Left lung (tissue), 10 donors: ENCODE data around the gene LAMB3. TPM values are rescaled to one million over a fixed set of nuclear protein-coding genes. Genes with fewer than 3 reads are reported as not detected.
A peak's percentile ranks its signal among the peaks of the same experiment; 100 is the strongest.

Source experiments
- ATAC-seq: fragments of 200-7000 bp; cut with Tn5 transposase; one replicate; pipeline ENCODE4 v1.9.1; 2020; ENCODE audit warnings: moderate library complexity
- DNase-seq, 4 donors: peaks; one replicate each; pipeline ENCODE4 v3.0.0-alpha.2; 2013 to 2020
- H3K27ac ChIP-seq, 2 donors: fragments of 200-600 bp; sonication (generic) in 1 of 2; one replicate each; pipeline versions ENCODE4 v1.5.0 to v1.8.0; 2020 to 2021
- H3K27me3 ChIP-seq, 2 donors: fragments of 200-600 bp; sonication (generic) in 1 of 2; one replicate each; pipeline versions ENCODE4 v1.5.0 to v1.8.0; 2020 to 2021
- H3K36me3 ChIP-seq, 2 donors: fragments of 200-600 bp; sonication (generic) in 1 of 2; one replicate each; pipeline versions ENCODE4 v1.5.0 to v1.8.0; 2020 to 2021
- H3K4me1 ChIP-seq, 2 donors: fragments of 200-600 bp; one replicate each; pipeline ENCODE4 v1.8.0; 2021
- H3K4me3 ChIP-seq, 2 donors: fragments of 200-600 bp; sonication (generic) in 1 of 2; one replicate each; pipeline versions ENCODE4 v1.5.0 to v1.8.0; 2020 to 2021; ENCODE audit warnings: mild to moderate bottlenecking in 1 of 2
- H3K9me3 ChIP-seq, 2 donors: fragments of 200-600 bp; sonication (generic) in 1 of 2; one replicate each; pipeline versions ENCODE4 v1.5.0 to v1.8.0; 2020 to 2021
- CTCF ChIP-seq, 2 donors: fragments of 200-600 bp; sonication (generic) in 1 of 2; IDR thresholded peaks; one replicate each; pipeline versions ENCODE4 v1.5.0 to v1.8.0; 2021; ENCODE audit warnings: antibody characterized with exemption in 2 of 2
- intact Hi-C, 2 donors: fragments of 100-400 bp; cut with DNase I; formaldehyde crosslinking; loops; one replicate each; pipeline versions ENCODE4 v1.11.2 to v1.14.2; 2022
- polyA plus RNA-seq, 6 donors: library from polyadenylated mRNA; unstranded; fragments of 120-200 nt; gene quantifications; one replicate each; pipeline ENCODE4 v1.2.1, GENCODE V29; 2013; ENCODE audit not compliant: insufficient read length in 6 of 6
- total RNA-seq, 2 donors: library from RNA; stranded (reverse); fragmentation: NEBNext Ultra II Directional; extraction: Animal tissue kit (Norgen Biotek cat#: 25700); gene quantifications; one replicate each; pipeline ENCODE4 v1.2.1, GENCODE V29; 2021
- donor health status: DM: no; HTN: yes; CAD: no.
- donor health status: DM: no; HTN: no; CAD: no.

Gene LAMB3
- total and polyA plus RNA-seq, 8 donors = 54.1 to 126 (median 69.9) TPM

GRCh38 chr1:209627027-209627731 is 25.0 kb downstream of the LAMB3 start:
- H3K4me1 ChIP-seq = peaks cover 3 to 22% of the 10 kb centered on the region in 2 donors
- no peaks in the 10 kb centered on the region for H3K9me3 ChIP-seq
- ATAC-seq (peak; percentile 57), DNase-seq (no peak)
- H3K36me3 ChIP-seq = peaks cover 0 to 60% of the 10 kb centered on the region in 2 donors
- TF ChIP-seq CTCF (IDR thresholded peaks at IDR 0.05) = no peak
- peak overlapping the region in 1 of 2 donors; percentile 51 for H3K27ac ChIP-seq
- intact Hi-C loops = loop anchor here in 1 of 2 donors (5.0 kb wide), 1 partner anchor 50 kb away; no protein-coding TSS in a partner anchor
- H3K27me3 ChIP-seq = no peaks in the 10 kb centered on the region
- H3K4me3 ChIP-seq = no peak overlapping the region

- intact Hi-C loops = loop anchor here in 1 of 2 donors (5.0 kb wide), 1 partner anchor 49 kb away; no protein-coding TSS in a partner anchor
- peak overlapping the region in 1 of 2 donors; percentile 51 for H3K27ac ChIP-seq
- peaks cover 3 to 22% of the 10 kb centered on the region in 2 donors for H3K4me1 ChIP-seq
- H3K27me3 ChIP-seq = no peaks in the 10 kb centered on the region
- H3K4me3 ChIP-seq = no peak overlapping the region
- no peak for TF ChIP-seq CTCF (IDR thresholded peaks at IDR 0.05)
- no peaks in the 10 kb centered on the region for H3K9me3 ChIP-seq
- peaks cover 0 to 59% of the 10 kb centered on the region in 2 donors for H3K36me3 ChIP-seq
- DNase-seq = no peak
- peak; percentile 44 for ATAC-seq
These were observed 25.7 kb downstream of the LAMB3 start for GRCh38 chr1:209626346-209627026.

- intact Hi-C loops = loop anchor here in 1 of 2 donors (5.0 kb wide), 1 partner anchor 49 kb away; no protein-coding TSS in a partner anchor
- H3K9me3 ChIP-seq = no peaks in the 10 kb centered on the region
These were observed 26.4 kb downstream of the LAMB3 start for GRCh38 chr1:209625791-209626285.

GRCh38 chr1:209624558-209625549 is 27.4 kb downstream of the LAMB3 start:
- intact Hi-C loops = loop anchor here in 1 of 2 donors (5.0 kb wide), 1 partner anchor 48 kb away; no protein-coding TSS in a partner anchor
- Histone ChIP-seq H3K27me3 (no peaks in the 10 kb centered on the region), H3K4me3 (no peak overlapping the region), H3K27ac (no peak overlapping the region), H3K4me1 (peaks cover 3 to 33% of the 10 kb centered on the region in 2 donors), H3K9me3 (no peaks in the 10 kb centered on the region), H3K36me3 (peaks cover 0 to 48% of the 10 kb centered on the region in 2 donors)
- DNase-seq (no peak), ATAC-seq (no peak)
- no peak for TF ChIP-seq CTCF (IDR thresholded peaks at IDR 0.05)

More at GRCh38 chr1:209625791-209626285, 26.4 kb downstream of the LAMB3 start:
- DNase-seq (peak in 2 of 4 donors; percentile 41 to 74), ATAC-seq (no peak)
- H3K27me3 ChIP-seq = no peaks in the 10 kb centered on the region
- no peak for TF ChIP-seq CTCF (IDR thresholded peaks at IDR 0.05)
- peaks cover 3 to 24% of the 10 kb centered on the region in 2 donors for H3K4me1 ChIP-seq
- peak overlapping the region in 1 of 2 donors; percentile 51 for H3K27ac ChIP-seq
- peaks cover 0 to 54% of the 10 kb centered on the region in 2 donors for H3K36me3 ChIP-seq
- no peak overlapping the region for H3K4me3 ChIP-seq
